DOHH2 (cell line): Measurements from ENCODE around the gene CRYBA2.

Source experiments
- H3F3A ChIP-seq: fragments of 200-600 bp; sonication (generic), shearing (Covaris generic); 2 replicates; pipeline ENCODE4 v1.6.0; 2016; ENCODE audit warnings: antibody characterized with exemption, mild to moderate bottlenecking; ENCODE audit not compliant: control insufficient read depth, insufficient read depth
- H3K27ac ChIP-seq: fragments of 200-600 bp; sonication (generic); 2 replicates; pipeline ENCODE4 v1.5.1; 2014; ENCODE audit warnings: low read depth, mild to moderate bottlenecking, low read length, moderate library complexity
- H3K27me3 ChIP-seq: fragments of 200-600 bp; sonication (generic); 2 replicates; pipeline ENCODE4 v1.6.1; 2014; ENCODE audit warnings: mild to moderate bottlenecking, low read length, mixed read lengths; ENCODE audit not compliant: control insufficient read depth
- H3K36me3 ChIP-seq: fragments of 200-600 bp; sonication (generic); 2 replicates; pipeline ENCODE4 v1.6.1; 2014; ENCODE audit warnings: mild to moderate bottlenecking, low read length, moderate library complexity, mixed read lengths; ENCODE audit not compliant: control insufficient read depth
- H3K4me1 ChIP-seq: fragments of 200-600 bp; sonication (generic); 2 replicates; pipeline ENCODE4 v1.6.1; 2014; ENCODE audit warnings: mild to moderate bottlenecking, low read length, mixed read lengths; ENCODE audit not compliant: control insufficient read depth
- H3K4me2 ChIP-seq: fragments of 200-600 bp; sonication (generic); 2 replicates; pipeline ENCODE4 v1.6.0; 2014; ENCODE audit warnings: mild to moderate bottlenecking, low read length, moderate library complexity
- H3K4me3 ChIP-seq: fragments of 200-600 bp; sonication (generic); 2 replicates; pipeline ENCODE4 v1.5.1; 2014; ENCODE audit warnings: mild to moderate bottlenecking, low read length, mixed read lengths
- H3K79me2 ChIP-seq: fragments of 200-600 bp; sonication (generic); 2 replicates; pipeline ENCODE4 v1.6.1; 2014; ENCODE audit warnings: mild to moderate bottlenecking, low read length, mixed read lengths; ENCODE audit not compliant: control insufficient read depth
- H3K9me2 ChIP-seq: fragments of 200-600 bp; sonication (generic); replicated peaks from 2 replicates; pipeline ENCODE4 v1.6.1; 2014; ENCODE audit warnings: mild to moderate bottlenecking, low read length, mixed read lengths; ENCODE audit not compliant: control insufficient read depth
- H3K9me3 ChIP-seq: fragments of 200-600 bp; sonication (generic); 2 replicates; pipeline ENCODE4 v1.6.1; 2014; ENCODE audit warnings: antibody characterized with exemption, low read length, mixed read lengths; ENCODE audit not compliant: control insufficient read depth, insufficient read depth
- H4K20me1 ChIP-seq: fragments of 200-600 bp; sonication (generic); 2 replicates; pipeline ENCODE4 v1.6.0; 2014; ENCODE audit warnings: low read depth, mild to moderate bottlenecking, antibody characterized with exemption, low read length, moderate library complexity; ENCODE audit not compliant: control insufficient read depth, insufficient read depth
- EZH2phosphoT487 ChIP-seq: fragments of 200-600 bp; sonication (generic); IDR thresholded peaks from 2 replicates; pipeline ENCODE4 v1.6.1; 2017; ENCODE audit warnings: borderline replicate concordance, mild to moderate bottlenecking, antibody characterized with exemption, low read length, moderate library complexity, mixed read lengths
- TF ChIP-seq, protein P1 (sequence below): fragments of 200-600 bp; sonication (generic); IDR thresholded peaks from one replicate; pipeline ENCODE4 v1.5.1; 2014; ENCODE audit warnings: antibody characterized with exemption, mild to moderate bottlenecking, low read depth, low read length; ENCODE audit not compliant: poor library complexity, severe bottlenecking

The CRYBA2 gene

DNA sequence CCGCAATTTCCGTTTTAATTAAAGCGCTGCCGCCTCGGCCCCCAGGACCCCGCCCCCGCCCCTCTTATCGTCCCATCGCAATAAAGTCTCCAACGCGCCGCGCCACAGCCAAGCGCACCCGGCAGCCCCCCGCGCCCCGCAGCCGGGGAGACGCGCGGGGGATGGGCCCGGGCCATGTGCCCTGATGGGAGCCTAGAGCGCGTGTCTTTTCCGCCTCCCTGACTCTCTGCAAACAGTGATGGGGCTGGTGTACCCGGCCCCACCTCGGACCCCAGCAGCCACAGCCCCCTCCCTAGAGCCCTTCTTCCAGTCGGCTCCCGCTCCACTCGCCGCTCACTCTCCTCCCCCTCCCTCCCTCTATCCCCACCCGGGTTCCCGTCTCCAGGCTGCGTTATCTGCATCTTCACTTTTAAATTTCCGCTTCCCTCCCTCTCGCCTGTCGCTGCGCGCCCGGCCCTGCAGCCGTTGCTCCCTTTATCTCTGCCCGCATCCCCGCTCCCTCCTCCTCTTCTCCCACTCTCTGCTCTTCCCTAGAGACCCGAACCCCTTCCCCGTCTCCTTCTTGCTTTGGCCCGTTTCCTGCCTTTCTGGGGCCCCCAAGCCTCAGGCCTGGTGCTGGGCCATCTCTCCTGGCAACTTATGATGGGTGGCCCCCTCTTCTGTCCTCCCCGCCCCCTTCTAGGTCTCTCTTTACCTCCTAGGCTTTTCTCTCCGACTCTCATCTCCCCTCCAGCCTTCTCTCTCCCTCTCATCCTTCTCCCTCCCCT lies 7.7 kb downstream of the CRYBA2 start:
- H3K4me3 ChIP-seq, result no peak overlapping the region
- H3K9me3 ChIP-seq, result no peaks in the 10 kb centered on the region
- H4K20me1 ChIP-seq, result no peaks in the 10 kb centered on the region
- H3F3A ChIP-seq, result no peaks in the 10 kb centered on the region
- peaks cover 13% of the 10 kb centered on the region for H3K4me1 ChIP-seq
- H3K79me2 ChIP-seq, result no peaks in the 10 kb centered on the region
- no peaks in the 10 kb centered on the region for H3K9me2 ChIP-seq
- TF ChIP-seq, protein P1, sequence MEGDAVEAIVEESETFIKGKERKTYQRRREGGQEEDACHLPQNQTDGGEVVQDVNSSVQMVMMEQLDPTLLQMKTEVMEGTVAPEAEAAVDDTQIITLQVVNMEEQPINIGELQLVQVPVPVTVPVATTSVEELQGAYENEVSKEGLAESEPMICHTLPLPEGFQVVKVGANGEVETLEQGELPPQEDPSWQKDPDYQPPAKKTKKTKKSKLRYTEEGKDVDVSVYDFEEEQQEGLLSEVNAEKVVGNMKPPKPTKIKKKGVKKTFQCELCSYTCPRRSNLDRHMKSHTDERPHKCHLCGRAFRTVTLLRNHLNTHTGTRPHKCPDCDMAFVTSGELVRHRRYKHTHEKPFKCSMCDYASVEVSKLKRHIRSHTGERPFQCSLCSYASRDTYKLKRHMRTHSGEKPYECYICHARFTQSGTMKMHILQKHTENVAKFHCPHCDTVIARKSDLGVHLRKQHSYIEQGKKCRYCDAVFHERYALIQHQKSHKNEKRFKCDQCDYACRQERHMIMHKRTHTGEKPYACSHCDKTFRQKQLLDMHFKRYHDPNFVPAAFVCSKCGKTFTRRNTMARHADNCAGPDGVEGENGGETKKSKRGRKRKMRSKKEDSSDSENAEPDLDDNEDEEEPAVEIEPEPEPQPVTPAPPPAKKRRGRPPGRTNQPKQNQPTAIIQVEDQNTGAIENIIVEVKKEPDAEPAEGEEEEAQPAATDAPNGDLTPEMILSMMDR, result no peak
- TF ChIP-seq EZH2phosphoT487, result no peak
- no peak overlapping the region for H3K27ac ChIP-seq
- peaks cover 78% of the 10 kb centered on the region for H3K27me3 ChIP-seq
- no peak overlapping the region for H3K4me2 ChIP-seq
- H3K36me3 ChIP-seq, result no peaks in the 10 kb centered on the region

DNA sequence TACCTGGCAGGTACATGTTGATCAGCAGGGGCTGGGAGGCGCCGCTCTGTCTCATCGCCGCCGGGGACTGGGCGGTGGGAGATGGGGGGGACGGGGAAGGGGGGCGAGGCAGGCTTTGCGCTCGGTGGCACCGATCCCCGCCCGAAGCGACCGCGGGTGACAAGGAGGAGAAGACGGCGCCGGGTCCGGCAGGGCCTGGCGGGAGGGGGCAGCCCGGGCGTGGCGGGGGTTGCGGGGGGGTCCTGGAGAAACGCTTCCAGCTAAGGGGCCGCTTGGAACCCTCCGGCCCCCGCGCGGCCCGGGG lies 8.2 kb downstream of the CRYBA2 start, which contains the start of gene FEV:
Gene FEV (minus strand): TSS at position 164 of the 304 bp plus-strand sequence. CDS start 109 bp downstream, at position 55.
- Histone ChIP-seq H3F3A (no peaks in the 10 kb centered on the region), H3K4me2 (no peak within 1 kb of the TSS), H3K79me2 (no peaks in the 10 kb centered on the region), H3K4me1 (peaks cover 17% of the 10 kb centered on the region), H3K36me3 (no peaks in the 10 kb centered on the region), H3K9me3 (no peaks in the 10 kb centered on the region), H3K27me3 (peaks cover 78% of the 10 kb centered on the region), H3K9me2 (no peaks in the 10 kb centered on the region), H3K4me3 (no peak within 1 kb of the TSS), H4K20me1 (no peaks in the 10 kb centered on the region), H3K27ac (no peak within 1 kb of the TSS)
- TF ChIP-seq EZH2phosphoT487, result no peak
- TF ChIP-seq, protein P1, result no peak

DNA sequence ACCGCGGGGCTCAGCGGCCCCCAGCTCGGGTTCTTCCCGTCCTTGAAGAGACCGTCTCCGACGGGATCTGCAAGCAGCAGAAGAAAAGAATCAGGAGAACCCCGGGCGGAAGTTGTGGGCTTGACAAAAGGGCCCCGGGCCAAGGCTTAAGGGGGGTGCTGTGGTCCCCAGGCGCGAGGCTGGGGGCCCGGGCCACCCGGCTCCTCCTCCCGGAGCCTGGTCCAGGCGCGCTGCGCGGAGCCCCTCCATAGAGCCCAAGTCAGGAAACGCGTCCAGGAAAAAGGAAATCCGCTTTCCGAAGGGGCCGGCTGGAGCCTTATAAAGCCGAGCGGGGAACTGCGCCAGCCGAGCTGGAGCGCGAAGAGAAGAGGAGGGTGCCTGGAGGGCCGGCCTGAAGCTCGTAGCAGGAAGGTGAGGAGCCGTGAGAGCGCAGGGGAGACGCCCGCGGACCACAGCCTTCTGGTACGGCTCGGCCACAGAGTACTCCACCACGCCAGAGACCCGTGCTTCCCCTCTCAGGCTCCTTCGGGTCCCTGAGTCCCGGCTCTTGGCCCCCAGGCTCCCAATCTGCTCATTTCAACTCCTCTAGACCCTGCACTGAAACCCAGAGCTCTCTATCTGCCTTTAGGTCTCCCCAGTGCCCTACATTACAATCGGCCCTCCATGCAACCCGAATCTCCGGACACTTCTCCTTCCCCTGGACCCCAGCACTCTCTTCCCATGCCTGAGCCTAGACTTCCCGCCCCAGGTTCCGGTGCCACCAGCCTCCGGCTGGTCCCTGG lies 8.8 kb downstream of the CRYBA2 start:
- Histone ChIP-seq H3K27ac (no peak overlapping the region), H3K9me3 (no peaks in the 10 kb centered on the region), H3F3A (no peaks in the 10 kb centered on the region), H4K20me1 (no peaks in the 10 kb centered on the region), H3K4me2 (no peak overlapping the region), H3K4me1 (peaks cover 22% of the 10 kb centered on the region), H3K9me2 (no peaks in the 10 kb centered on the region), H3K27me3 (peaks cover 76% of the 10 kb centered on the region), H3K36me3 (no peaks in the 10 kb centered on the region), H3K79me2 (no peaks in the 10 kb centered on the region), H3K4me3 (no peak overlapping the region)
- no peak for TF ChIP-seq EZH2phosphoT487
- TF ChIP-seq, protein P1, result no peak
